HG03039 (cell line): Measurements from ENCODE around the gene ABCC8.

Experiments used
- ATAC-seq: cut with Tn5 transposase; IDR thresholded peaks from one replicate; pipeline ENCODE4 v1.9.1; 2021; ENCODE audit warnings: mild to moderate bottlenecking, moderate library complexity; ENCODE audit not compliant: unreplicated experiment

The ABCC8 gene

DNA sequence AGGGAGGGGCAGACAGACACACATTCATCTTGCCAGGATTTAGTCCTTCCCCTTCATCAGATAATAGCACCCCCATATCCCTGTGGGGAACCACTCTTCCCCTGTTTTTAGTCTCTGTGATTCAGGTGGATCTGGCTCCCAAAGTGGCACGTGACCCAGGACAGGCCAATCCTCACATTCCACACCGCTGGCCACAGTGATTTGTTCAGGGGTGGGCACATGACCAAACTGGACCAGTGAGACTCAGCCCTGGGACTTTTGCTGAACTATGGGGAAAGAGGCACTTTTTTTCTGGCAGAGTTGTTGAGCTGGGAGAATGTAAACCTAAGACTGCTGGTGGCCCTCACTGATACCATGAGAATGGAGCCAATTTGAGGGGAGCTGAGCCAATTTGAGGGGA is 69.1 kb downstream of the ABCC8 start:
- no peak for ATAC-seq

DNA sequence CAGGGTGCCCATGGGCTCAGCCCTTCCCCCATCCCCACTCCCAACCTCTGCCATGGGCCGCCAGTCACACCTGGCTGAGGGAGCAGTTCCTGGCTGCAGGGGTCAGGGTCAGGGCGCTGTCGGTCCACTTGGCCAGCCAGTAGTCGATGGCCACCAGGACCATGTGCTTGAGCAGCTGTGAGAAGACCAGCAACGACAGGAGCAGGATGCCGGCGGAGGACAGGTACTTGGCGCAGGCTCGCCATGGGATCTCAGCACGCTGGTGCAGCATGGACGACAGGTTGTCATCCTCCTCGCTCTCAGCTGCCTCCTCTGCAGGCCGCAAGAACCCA is 69.9 kb downstream of the ABCC8 start:
- no peak for ATAC-seq

DNA sequence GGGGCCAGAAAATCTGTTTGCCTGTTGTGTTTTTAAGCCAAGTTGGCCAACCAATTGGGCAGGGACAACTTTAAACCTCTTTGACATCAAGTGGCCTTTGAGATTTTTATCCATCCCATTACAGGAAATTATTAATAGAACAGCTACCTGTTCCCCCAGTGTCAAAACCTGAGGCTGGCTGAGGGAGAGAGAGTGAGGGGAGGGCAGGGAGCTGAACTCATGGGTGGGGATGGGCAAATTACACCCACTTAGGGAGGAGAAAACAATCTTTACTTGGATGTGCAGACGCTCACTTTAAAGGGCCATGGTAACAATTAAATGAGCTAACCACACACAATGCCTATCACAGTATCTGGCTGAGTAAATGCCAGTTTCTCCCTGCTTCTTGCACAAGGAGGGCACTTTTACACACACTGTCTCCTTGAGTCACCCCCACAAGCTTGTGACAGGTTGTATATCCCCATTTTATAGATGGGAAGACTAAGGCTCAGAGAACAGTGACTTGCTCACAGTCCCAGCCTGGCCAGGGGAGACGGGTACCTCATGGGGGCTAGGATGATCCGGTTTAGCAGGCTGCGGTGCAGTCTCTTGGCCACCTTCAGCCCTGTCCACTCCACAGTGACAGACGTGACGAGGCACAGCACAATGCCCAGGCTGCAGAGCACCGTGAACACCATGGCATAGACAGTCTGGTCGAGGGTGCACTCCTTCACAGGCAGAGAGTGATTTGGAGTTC is 70.4 kb downstream of the ABCC8 start:
- ATAC-seq, result no peak

DNA sequence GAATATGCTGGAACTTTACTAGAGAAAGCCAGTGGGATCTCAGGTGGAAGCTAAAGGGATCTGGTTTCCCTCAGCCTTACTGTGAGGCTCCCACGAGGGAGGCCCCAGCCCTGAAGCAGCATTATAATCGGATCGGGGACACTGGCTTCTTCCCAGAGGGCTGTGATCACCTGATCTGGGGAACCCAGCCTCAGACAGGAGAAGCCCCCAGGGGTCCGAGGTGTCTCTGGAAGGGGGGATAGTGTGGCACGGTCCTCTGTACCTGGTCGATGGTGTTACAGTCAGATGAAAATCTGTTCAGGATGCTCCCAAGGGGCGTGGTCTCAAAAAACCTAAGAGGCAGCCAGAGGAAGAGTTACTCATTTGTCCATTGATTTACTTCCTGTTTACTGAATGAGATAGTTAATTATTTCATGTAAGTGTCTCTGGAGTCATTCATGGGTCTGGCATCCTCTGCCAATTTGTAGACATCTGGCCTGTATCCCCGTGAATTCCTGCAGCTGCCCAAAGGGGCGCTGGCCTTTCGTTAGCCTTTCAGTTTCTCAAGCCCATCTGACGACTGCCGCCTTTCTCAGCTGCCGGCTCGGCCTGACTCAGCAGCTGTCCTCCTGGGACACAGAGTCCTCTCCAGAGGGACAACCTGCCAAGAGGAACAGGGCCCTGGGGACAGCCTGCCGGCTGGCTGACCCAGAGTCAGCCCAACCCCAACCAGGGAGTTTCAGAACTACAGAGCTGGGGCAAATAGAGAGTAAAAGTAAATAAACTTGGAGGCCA is 71.2 kb downstream of the ABCC8 start:
- no peak for ATAC-seq

DNA sequence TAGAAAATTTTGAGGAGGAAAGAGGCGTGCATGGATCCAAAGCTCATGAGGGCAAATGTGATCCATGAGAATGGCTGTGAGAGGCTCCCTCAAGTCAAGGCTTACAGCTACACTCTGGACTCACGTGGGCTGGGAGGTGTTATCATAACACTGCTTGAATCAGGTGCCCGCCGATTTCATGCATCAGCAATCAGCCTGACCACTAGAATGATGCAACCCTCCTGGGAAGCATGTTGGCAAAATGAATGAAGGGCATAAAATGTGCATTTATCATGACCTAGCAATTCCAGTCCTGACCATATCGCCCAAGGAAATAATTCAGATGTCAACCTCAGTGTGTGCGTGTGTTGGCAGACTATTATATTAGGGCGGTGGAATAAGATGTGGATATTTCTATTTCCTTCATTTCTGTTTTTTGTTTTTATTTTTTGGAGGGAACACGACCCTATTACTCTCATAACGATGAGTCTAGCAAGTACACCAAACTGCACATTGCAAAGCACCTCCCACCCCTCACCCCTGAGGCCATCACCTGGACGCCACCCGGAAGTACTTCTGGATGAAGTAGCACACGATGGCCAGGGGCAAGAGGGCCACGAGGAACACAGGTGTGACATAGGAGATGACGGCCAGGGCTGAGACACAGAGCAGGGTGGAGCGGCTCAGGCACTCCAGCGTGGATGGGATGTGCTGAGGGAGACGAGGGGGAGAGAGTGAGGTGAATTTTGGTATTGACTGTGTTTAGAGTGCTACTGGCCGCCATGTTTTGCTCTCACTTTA is 72.5 kb downstream of the ABCC8 start:
- no peak for ATAC-seq

DNA sequence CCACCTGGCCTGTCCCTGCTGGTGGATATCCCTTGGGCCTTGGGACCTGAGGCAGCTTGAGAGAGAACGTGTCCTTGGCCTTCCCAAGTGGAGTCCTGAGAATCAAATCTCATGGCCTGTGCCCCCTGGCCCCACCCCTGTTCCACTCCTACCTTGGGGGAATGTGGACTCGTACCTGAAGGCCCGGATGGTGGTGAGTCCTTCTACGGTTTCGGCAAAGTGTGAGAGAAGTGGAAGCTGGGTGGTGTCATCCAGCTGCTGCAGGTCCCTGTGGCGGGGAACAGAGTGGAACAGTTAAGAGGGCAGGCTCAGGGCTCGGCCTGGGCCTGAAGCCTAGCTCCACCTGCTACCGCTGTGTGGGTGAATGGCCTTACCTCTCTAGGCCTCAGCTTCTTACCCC is 74.2 kb downstream of the ABCC8 start:
- ATAC-seq, result no peak

DNA sequence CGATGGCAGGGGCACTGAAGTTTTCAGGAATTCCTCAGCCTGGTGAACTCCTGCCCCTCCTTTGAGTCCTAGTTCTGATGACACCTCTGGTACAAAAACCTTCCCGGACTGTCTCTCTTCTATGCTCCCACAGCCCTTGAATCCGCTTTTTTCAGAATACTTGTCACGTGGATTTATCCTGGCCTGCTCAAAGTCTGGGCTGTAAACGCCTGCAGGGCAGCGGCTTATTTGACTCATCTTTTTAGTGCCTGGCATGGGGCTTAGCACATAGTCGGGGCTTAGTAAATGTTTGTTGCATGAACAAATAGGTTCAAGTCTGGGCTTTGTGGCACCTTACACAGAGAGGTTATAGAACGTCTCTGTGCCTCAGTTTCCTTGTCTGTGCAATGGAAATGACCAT is 74.8 kb downstream of the ABCC8 start:
- no peak for ATAC-seq

DNA sequence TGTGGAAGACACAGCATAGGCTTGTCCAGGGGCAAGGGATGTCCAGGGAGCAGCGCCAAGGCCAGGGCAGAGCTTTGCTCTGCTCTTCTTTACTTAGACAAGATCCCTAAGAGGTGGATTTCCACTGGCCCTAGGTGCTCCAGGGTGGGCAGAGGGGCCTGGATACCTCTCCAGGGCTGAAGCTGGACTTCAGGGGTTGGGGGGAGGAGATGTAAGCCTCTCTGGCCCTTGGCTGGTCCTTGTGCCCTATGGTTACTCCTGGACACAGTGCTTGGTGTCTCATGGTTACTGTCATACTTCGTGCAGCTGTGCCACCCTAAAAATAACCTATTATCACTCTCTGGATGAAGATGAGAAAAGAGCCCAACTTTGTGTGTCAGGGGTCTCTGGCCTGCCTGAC is 75.3 kb downstream of the ABCC8 start:
- ATAC-seq, result no peak

DNA sequence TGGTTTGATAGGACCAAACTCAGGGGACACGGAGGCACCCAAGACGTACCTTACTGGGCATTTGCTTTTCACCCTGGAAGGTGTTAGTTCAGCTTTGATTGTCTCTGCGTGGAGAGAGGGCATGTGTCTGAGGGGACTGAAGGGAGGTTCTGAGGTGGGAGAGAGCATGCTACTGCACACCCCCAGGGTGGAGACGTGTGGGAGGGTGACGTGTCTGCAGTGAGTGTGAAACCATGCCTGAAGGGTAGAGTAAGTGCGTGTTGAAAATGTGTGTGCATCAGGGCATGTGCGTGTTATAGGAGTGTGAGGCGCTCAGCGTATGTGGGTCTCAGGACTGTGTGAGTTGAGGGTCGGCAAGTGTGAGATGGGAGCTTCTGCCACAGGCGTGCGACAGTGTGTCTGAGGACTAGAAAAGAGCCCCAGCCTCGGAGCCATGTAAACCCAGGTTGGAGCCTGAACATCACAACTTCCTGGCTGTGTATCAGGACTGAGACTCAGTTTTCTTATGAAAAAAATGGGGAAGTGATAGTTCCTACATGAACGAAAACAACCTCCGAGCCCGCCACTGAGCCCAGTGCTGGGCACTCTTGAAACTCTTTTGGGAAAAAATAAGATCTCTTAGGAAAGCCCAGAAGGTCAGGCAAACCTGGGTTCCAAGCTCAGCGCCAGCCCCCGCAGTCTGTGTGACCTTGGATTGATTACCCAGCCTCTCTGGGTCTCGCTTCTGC is 76.4 kb downstream of the ABCC8 start:
- ATAC-seq, result no peak

DNA sequence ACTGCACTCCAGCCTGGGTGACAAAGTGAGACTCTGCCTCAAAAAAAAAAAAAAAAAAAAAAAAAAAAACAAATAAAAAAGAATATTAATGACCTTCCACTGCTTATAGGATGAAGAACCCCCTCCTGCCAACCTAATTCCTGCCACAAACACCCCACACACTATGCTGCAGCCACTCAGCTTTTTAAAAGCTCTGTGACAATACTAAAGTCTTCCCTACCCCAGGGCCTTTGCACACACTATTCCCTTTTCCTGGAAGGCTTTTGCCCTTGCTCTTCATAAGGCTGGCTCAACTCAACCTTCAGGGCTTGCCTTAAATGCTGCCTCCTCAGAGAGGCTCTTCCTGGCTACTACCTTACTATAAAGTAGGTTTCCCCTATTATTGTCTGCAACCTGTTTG is 77.4 kb downstream of the ABCC8 start:
- ATAC-seq, result no peak

DNA sequence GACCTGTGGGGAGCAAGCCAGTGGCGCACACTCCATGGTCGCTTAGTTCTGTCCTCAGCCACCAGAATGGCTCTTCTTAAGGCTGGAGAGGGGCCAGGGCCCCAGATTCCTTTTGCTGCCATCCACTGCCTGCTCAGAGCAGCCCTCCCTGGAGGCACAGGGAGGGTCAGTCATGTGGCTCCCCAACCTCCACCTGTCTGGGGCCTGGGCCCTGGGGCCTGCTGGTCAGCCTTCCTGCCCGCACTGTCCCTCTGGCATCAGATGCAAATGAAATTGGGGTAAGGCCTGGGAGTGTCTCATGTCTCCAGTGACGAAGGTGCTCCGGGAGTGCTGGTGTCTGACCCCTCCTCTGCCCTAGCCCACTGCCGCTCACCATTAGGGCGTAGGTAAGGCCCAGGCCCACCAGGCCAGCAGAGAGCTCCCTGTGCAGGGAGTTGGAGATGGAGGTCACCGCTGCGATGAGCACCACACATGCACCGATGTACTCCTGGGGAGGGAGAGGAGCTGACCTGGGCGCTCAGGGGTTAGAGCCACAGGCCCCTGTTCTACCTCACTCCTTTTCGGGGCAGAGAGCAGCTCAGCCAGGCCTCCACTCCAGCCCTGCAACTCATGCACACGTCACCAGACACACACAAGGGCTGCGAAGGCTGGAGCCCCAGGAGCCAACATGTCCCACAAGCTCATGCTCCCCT is 79.2 kb downstream of the ABCC8 start:
- no peak for ATAC-seq

DNA sequence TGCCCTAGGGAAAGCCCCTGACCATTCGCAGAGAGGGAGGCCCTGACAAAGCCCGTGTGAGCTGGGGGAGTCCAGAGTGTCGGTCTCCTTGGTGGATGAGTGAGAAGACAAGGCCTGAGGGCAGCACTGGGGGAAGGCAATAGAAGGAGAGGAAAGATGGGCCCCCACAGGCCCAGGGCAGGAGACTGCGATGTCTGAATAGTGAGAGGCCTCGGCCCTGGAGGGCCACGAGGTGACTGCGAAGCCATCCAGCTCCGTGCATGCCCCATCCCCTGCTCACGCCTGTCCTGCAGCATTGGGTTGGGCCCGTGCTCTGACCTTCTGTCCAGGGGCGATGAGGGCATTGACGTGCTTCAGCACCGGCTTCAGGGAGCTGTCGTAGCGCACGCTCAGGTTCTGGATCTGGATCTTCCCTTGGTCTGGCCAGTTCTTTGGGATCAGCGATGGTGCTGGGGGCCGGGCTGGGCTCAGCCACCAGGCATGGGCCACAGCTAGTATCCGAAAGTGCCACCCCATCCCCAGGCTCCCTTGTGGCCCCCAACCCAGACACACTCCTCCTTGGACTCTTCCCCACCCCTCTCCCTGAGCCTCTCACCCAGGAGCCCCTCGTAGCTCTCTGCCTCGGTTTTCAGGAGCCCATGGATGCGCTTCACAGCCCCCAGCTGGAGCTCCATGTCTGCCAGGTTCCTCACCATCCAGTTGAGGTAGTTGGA is 79.9 kb downstream of the ABCC8 start:
- ATAC-seq, result no peak

DNA sequence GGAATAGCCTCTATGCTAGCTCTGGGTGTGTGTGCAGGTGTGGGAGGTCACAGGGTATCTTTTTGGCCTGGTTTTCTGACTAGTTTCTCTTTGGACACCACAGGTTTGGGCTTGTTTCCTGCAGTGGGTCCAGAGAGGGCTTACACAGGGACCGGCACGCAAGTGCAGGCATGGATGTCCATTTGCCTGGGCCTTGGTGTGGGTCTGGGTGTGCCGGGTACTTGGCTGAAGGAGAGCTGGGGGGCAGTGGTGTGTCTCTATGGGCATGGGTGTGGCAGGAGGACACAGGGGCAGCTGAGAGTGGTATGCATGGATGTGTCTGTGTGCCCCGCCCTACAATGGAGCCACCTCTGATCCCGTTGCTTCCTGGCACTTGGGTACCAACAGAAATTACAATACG is 80.7 kb downstream of the ABCC8 start:
- no peak for ATAC-seq

DNA sequence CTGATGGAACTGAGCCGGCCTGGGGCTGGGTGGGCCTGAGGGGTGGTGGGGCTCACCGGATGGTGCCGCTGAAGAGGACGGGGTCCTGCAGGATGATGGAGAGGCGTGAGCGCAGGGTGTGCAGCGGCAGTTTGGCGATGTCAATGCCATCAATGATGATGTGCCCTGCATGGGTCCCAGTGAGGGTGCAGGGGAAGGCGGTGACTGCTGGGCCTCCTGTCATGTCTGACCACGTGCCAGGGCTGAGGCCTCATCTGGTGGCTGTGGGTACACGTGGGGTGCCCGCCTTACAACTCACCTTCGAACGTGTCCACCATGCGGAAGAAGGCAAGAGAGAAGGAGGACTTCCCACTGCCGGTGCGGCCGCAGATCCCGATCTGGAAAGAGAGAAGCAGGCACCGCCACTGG is 81.1 kb downstream of the ABCC8 start:
- no peak for ATAC-seq

DNA sequence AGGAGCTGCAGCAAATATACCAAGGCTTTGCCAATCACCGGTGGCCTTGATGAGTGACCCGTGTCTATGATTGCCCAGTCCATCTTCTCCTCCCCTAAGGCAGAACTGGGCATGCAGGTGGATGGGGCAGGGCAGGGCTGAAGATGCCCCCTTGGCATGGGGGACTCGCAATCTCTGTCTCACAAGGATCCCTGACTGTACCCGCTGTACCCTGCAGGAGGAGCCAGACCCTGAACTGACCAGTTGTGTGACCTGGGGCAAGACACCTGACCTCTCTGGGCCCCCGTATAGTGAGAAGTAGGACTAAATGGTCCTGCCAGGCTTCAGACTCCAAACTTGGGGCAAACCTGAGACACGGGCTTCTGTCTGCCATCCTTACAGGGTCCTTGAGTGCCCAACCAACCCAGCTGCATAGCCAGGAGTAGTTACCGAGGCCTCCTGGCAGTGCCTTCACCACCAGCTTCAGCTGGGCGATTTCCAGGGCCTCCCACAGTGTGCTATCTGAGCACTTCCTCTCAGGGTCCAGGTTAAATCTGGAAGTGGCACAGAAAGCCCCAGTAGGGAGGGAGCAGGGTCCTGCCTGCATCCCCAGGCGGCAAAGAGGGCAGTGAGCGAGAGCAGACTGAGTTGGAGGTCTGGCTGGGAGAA is 81.8 kb downstream of the ABCC8 start:
- ATAC-seq, result no peak

DNA sequence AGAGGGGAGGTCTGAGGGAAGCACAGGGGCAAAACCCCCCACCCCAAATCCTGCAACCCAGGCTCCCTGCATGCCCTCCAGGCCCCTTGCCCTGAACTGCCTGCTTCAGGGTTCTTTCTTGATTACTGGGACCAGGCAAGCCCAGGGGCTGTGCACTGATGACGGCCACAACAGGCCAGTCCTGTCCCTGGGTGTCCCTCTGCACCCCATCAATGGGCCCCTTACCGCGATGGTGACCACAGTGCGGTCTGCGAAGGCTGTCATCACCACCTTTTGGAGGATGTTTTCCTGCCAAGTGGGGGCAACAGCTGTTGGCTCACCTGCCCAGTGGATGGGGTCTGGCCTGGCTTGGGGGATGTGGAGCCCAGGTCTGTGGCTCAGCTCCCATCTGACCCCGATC is 83.2 kb downstream of the ABCC8 start:
- ATAC-seq, result no peak

DNA sequence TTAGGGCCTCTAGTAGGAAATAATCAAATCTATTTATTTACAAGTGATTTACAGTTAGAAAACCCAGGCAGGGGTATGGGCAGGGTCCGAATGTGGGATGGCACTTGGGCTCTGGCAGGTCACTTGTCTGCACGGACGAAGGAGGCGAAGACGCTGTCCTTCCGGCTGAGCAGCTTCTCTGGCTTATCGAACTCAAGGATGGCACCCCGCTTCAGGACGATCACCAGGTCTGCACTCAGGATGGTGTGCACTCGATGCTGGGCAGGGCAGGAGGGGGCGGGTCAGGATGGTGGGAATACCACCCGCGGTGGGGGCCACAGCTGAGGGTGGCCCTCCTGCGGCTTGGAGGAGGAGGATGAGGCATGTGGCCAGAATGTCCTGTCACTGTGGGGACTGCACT is 83.8 kb downstream of the ABCC8 start:
- ATAC-seq, result no peak

DNA sequence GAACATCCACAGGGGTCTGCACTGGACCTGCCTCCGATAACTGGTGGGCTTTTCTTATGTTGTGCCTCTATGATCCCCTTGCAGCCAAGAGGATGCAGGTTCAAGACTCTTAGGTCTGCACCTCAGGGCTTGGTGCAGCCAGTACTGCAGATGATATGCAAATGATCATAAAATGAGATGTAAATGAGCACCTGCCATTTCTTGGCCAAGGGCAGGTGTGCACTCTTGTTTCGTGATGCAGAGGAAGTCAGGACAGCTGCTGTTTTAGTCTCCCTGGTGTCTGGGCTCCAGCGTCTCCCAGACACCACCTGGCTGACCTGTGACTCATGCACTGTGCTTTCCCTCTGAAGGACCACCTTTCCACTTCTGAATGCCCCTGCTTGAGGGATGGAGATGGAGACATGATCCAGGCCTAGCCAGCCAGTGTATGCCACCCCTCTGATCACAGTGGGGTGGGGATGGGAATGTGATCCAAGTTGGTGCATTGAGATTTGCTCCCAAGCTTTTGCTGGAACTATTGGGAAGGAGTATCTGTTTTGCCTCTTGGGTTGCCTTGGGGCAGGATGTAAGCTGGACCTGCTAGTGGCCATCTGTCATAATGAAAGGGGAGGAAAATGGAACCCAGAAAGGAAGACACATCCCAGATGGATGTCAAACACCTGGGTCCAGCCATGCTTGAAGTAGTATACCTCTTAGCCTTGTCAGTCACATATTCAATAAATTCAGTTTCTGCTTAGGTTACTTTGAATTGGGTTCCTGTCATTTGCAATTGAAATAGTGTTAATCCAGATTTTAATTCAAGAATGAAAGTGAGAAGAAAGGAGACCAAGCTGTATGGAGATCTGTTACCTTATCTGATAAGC is 84.9 kb downstream of the ABCC8 start:
- ATAC-seq, result no peak
